Measurements from ENCODE around the gene SOCS7. TPM values are rescaled to one million over a fixed set of nuclear protein-coding genes. Genes with fewer than 3 reads are reported as not detected.

The SOCS7 gene
- total RNA-seq, 2 experiments from 2014 or later, result 18.0 to 18.9 TPM

- intact Hi-C loops (cut with micrococcal nuclease), result loop anchor here (2.0 kb wide), 1 partner anchor 67 kb away; no protein-coding TSS in a partner anchor
- Mint-ChIP-seq H3K27ac (peak overlapping the region; percentile 93), H3K36me3 (ENCODE audit: low read depth) (no peaks in the 10 kb centered on the region), H3K27me3 (peaks cover 34% of the 10 kb centered on the region), H3K4me3 (peak overlapping the region; percentile 72), H3K4me1 (ENCODE audit: low read depth) (peaks cover 17% of the 10 kb centered on the region), H3K9me3 (no peaks in the 10 kb centered on the region)
- DNase-seq (peak; percentile 67), ATAC-seq (peak; percentile 71)
- TF ChIP-seq CTCF (IDR thresholded peaks at IDR 0.05), result no peak
- ChIA-PET POLR2A (interaction anchor here (0.9 to 1.0 kb wide), 4 partner anchors 63 to 67 kb away, joined by 3 read pairs; partner anchors contain the start of gene SOCS7), CTCF (interaction anchor here (0.9 to 4.8 kb wide), 14 partner anchors 8 to 121 kb away, joined by 3 to 203 read pairs (median 7); partner anchors contain the start of gene SOCS7)
Measured at GRCh38 chr17:38415250-38416194, 63.9 kb downstream of the SOCS7 start.

DNA sequence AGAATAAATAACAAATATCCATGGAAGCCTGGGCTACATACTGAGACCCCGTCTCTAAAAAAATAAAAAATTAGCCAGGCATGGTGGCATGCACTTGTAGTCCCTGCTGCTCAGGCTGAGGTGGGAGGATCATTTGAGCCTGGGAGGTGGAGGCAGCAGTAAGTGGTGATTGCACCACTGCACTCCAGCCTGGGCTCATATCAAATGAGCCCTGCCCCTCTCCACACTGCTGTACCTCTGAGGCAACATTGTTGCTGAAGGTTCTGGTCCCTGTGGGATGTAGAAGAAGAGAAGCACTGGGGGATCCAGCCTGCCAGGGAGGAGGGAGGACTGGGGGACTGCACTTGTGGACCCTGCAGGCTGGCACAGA is 65.2 kb downstream of the SOCS7 start:
- no peak for TF ChIP-seq CTCF (IDR thresholded peaks at IDR 0.05)
- Mint-ChIP-seq H3K4me1 (ENCODE audit: low read depth) (peaks cover 17% of the 10 kb centered on the region), H3K9me3 (no peaks in the 10 kb centered on the region), H3K27ac (no peak overlapping the region), H3K36me3 (ENCODE audit: low read depth) (no peaks in the 10 kb centered on the region), H3K4me3 (no peak overlapping the region), H3K27me3 (peaks cover 40% of the 10 kb centered on the region)
- intact Hi-C loops (cut with micrococcal nuclease), result no loop called here
- no peak for ATAC-seq
- ChIA-PET POLR2A (interaction anchor here (1.0 kb wide), 1 partner anchor 64 kb away, joined by 3 read pairs; no protein-coding TSS in a partner anchor), CTCF (interaction anchor here (0.8 to 3.1 kb wide), 2 partner anchors 11 to 68 kb away, joined by 3 to 31 read pairs; no protein-coding TSS in a partner anchor)
- no peak for DNase-seq

GRCh38 chr17:38417210-38417951 is 65.7 kb downstream of the SOCS7 start:
- no peak for TF ChIP-seq CTCF (IDR thresholded peaks at IDR 0.05)

DNA sequence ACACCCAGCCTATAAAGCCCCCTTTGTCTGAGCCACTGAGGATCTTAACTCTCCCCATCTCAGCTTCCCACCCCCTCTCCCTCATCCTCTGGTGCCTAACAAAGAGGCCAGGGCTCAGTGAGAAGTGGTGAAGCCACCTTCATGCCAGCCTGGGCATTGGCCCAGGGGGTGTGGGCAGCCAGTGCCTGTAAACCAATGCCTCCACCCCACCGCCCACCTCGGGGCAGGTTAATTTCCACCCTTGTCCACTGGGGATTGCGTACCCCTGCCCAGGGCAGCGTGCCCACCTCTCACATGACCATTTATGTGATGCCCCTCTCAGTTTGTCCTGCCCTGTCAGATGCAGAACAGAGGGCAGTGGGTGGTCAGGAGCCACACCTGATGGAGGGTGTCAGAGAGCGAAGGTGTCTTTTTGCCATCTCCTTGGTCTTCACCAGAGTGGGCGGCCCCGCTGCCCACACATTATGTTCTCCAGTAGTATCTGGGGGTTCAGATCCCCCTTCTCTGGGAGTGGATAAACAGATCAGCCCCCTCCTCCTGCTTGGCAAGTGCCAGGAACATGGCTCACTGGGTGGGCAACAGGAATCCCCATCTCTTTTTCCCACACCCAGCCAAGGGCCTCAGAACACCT is 66.5 kb downstream of the SOCS7 start:
- Mint-ChIP-seq H3K4me1 (ENCODE audit: low read depth) (peaks cover 17% of the 10 kb centered on the region), H3K27ac (no peak overlapping the region), H3K4me3 (no peak overlapping the region), H3K9me3 (no peaks in the 10 kb centered on the region), H3K27me3 (peaks cover 45% of the 10 kb centered on the region), H3K36me3 (ENCODE audit: low read depth) (no peaks in the 10 kb centered on the region)
- no peak for ATAC-seq
- TF ChIP-seq CTCF (IDR thresholded peaks at IDR 0.05), result no peak
- DNase-seq, result no peak
- intact Hi-C loops (cut with micrococcal nuclease), result no loop called here
- POLR2A ChIA-PET, result interaction anchor here (0.6 kb wide), 1 partner anchor 1252 kb away, joined by 3 read pairs; no protein-coding TSS in a partner anchor
- CTCF ChIA-PET, result interaction anchor here (0.7 to 3.1 kb wide), 2 partner anchors 69 kb away, joined by 3 to 31 read pairs; no protein-coding TSS in a partner anchor

More at GRCh38 chr17:38417210-38417951, 65.7 kb downstream of the SOCS7 start:
- Mint-ChIP-seq H3K4me1 (ENCODE audit: low read depth) (peaks cover 17% of the 10 kb centered on the region), H3K27me3 (peaks cover 42% of the 10 kb centered on the region), H3K27ac (no peak overlapping the region), H3K36me3 (ENCODE audit: low read depth) (no peaks in the 10 kb centered on the region), H3K4me3 (no peak overlapping the region), H3K9me3 (no peaks in the 10 kb centered on the region)
- DNase-seq (no peak), ATAC-seq (no peak)
- ChIA-PET CTCF (interaction anchor here (3.1 kb wide), 1 partner anchor 68 kb away, joined by 31 read pairs; no protein-coding TSS in a partner anchor), POLR2A (interaction anchor here (0.6 kb wide), 1 partner anchor 1252 kb away, joined by 3 read pairs; no protein-coding TSS in a partner anchor)
- intact Hi-C loops (cut with micrococcal nuclease), result no loop called here
